ENCODE data around the gene DISP3. TPM values are rescaled to one million over a fixed set of nuclear protein-coding genes. Genes with fewer than 3 reads are reported as not detected.

The DISP3 gene
- total RNA-seq, 1 experiment from 2014 or later: 2.3 TPM

- Histone ChIP-seq H3K9ac (ENCODE audit: low read length) (no peak overlapping the region), H3K4me3 (replicated peaks in 1 of 2; ENCODE audit: low read depth in 1 of 2, low read length in 2 of 2) (no peak overlapping the region), H3K27ac (ENCODE audit: low read depth, low read length) (no peak overlapping the region), H2AFZ (ENCODE audit: low read depth, low read length, poor library complexity, severe bottlenecking) (no peak overlapping the region), H3K36me3 (ENCODE audit: control insufficient read depth in 1 of 2, insufficient read depth in 2 of 2, low read length in 2 of 2) (no peaks in the 10 kb centered on the region), H3K9me2 (ENCODE audit: insufficient read depth) (no peaks in the 10 kb centered on the region), H3K4me2 (ENCODE audit: low read length) (no peak overlapping the region), H3K9me3 (ENCODE audit: control insufficient read depth in 1 of 2, insufficient read depth in 1 of 2, low read depth in 1 of 2, low read length in 2 of 2) (no peaks in the 10 kb centered on the region), H4K20me1 (ENCODE audit: insufficient read depth) (no peaks in the 10 kb centered on the region), H3K4me1 (ENCODE audit: control insufficient read depth in 1 of 2, insufficient read depth in 2 of 2, low read length in 2 of 2) (no peaks in the 10 kb centered on the region), H3K27me3 (ENCODE audit: insufficient read depth, low read length) (no peaks in the 10 kb centered on the region), H3K79me2 (ENCODE audit: insufficient read depth, low read length) (no peaks in the 10 kb centered on the region)
- BruUV-seq (replicated peaks): no TSS peak
- no peak for DNase-seq (ENCODE audit: low read depth, low spot score)
- intact Hi-C loops (cut with micrococcal nuclease): no loop called here
- ChIA-PET CTCF (no interaction called here), RAD21 (ENCODE audit: low non-redundant PET in 1 of 2, low total read pairs in 2 of 2, uncharacterized antibody in 2 of 2, unreplicated experiment in 2 of 2) (no interaction called here), POLR2A (no interaction called here)
- no peak for ATAC-seq
- TF ChIP-seq POLR2AphosphoS5 (IDR thresholded peaks at IDR 0.05; ENCODE audit: low read depth, low read length) (no peak), CTCF (IDR thresholded peaks at IDR 0.05 in 2 of 3, conservative IDR thresholded peaks at IDR 0.05 in 1 of 3; ENCODE audit: borderline replicate concordance in 1 of 3, insufficient read depth in 1 of 3, low read depth in 2 of 3, low read length in 2 of 3) (no peak), EZH2phosphoT487 (IDR thresholded peaks at IDR 0.05; ENCODE audit: borderline replicate concordance) (no peak), FOSL1 (IDR thresholded peaks at IDR 0.05; ENCODE audit: low read depth) (no peak), ATF3 (IDR thresholded peaks at IDR 0.05) (no peak), SIN3A (IDR thresholded peaks at IDR 0.05; ENCODE audit: low read depth) (no peak), MAX (IDR thresholded peaks at IDR 0.05) (no peak), CEBPB (IDR thresholded peaks at IDR 0.05; ENCODE audit: low read depth) (no peak)
Measured at GRCh38 chr1:11518791-11519628, 40.1 kb downstream of the DISP3 start.

All from HCT116 (cell line).